OCI-LY3 (cell line): Measurements from ENCODE around the gene UCN3.
"Not testable (repeated sequence)": the region's sequence is repeated elsewhere in the genome, so short reads cannot be mapped to it uniquely, and the experiment has no call there.

Source experiments
- H2AFZ ChIP-seq: fragments of 200-600, 300-600 bp; shearing (Covaris generic); 2 replicates; pipeline ENCODE4 v1.6.0; 2014; ENCODE audit warnings: antibody characterized with exemption, low read depth, low read length
- H3K27ac ChIP-seq: fragments of 200-600, 300-600 bp; sonication (generic); 2 replicates; pipeline ENCODE4 v1.5.1; 2014; ENCODE audit warnings: mild to moderate bottlenecking, low read length, moderate library complexity, mixed read lengths
- H3K27me3 ChIP-seq: fragments of 200-600, 300-600 bp; sonication (generic); 2 replicates; pipeline ENCODE4 v1.6.1; 2014; ENCODE audit warnings: low read depth, low read length, mixed read lengths
- H3K36me3 ChIP-seq: fragments of 200-600, 300-600 bp; sonication (generic); replicated peaks from 2 replicates; pipeline ENCODE3; 2014; ENCODE audit warnings: low read depth, low read length, mixed read lengths
- H3K4me1 ChIP-seq: fragments of 300-600, 200-600 bp; sonication (generic); 2 replicates; pipeline ENCODE4 v1.6.1; 2014; ENCODE audit warnings: low read length, mixed read lengths
- H3K4me2 ChIP-seq: fragments of 200-600, 300-600 bp; sonication (generic); 2 replicates; pipeline ENCODE4 v1.6.1; 2014; ENCODE audit warnings: low read length, mixed read lengths
- H3K4me3 ChIP-seq: fragments of 300-600, 200-600 bp; sonication (generic); 2 replicates; pipeline ENCODE4 v1.5.1; 2014; ENCODE audit warnings: antibody characterized with exemption, mild to moderate bottlenecking, low read length, moderate library complexity
- H3K79me2 ChIP-seq: fragments of 300-600, 200-600 bp; shearing (Covaris generic); 2 replicates; pipeline ENCODE4 v1.6.1; 2014; ENCODE audit warnings: mild to moderate bottlenecking, low read length, mixed read lengths
- H3K9ac ChIP-seq: fragments of 300-600, 200-600 bp; shearing (Covaris generic); 2 replicates; pipeline ENCODE4 v1.6.0; 2014; ENCODE audit warnings: mild to moderate bottlenecking, low read length, moderate library complexity
- H3K9me3 ChIP-seq: fragments of 200-600, 300-600 bp; shearing (Covaris generic); 2 replicates; pipeline ENCODE4 v1.6.1; 2014; ENCODE audit warnings: low read length, mixed read lengths; ENCODE audit not compliant: insufficient read depth
- H4K20me1 ChIP-seq: fragments of 200-600, 300-600 bp; sonication (generic); 2 replicates; pipeline ENCODE4 v1.6.1; 2016; ENCODE audit warnings: low read length, mixed read lengths; ENCODE audit not compliant: insufficient read depth
- CTCF ChIP-seq: fragments of 200-600, 300-600 bp; sonication (generic); IDR thresholded peaks from 2 replicates; pipeline ENCODE4 v1.5.1; 2014; ENCODE audit warnings: antibody characterized with exemption, low read length, low read depth
- EZH2phosphoT487 ChIP-seq: fragments of 200-600 bp; shearing (Covaris generic); IDR thresholded peaks from 2 replicates; pipeline ENCODE4 v1.6.1; 2018; ENCODE audit warnings: antibody characterized with exemption, mixed run types, low read depth

Gene UCN3

GRCh38 chr10:5406918-5407317 lies 42.2 kb downstream of the UCN3 start:
- no peaks in the 10 kb centered on the region for H3K79me2 ChIP-seq
- no peak overlapping the region for H3K4me3 ChIP-seq
- H3K9me3 ChIP-seq, result no peaks in the 10 kb centered on the region
- no peaks in the 10 kb centered on the region for H3K27me3 ChIP-seq
- H3K36me3 ChIP-seq, result no peaks in the 10 kb centered on the region
- H3K4me2 ChIP-seq, result no peak overlapping the region
- H3K27ac ChIP-seq, result no peak overlapping the region
- H2AFZ ChIP-seq, result no peak overlapping the region
- no peaks in the 10 kb centered on the region for H4K20me1 ChIP-seq
- TF ChIP-seq EZH2phosphoT487, result no peak
- no peak for TF ChIP-seq CTCF
- no peak overlapping the region for H3K9ac ChIP-seq
- H3K4me1 ChIP-seq, result 0 out of 2 replicates have a peak, but pooled peaks cover 2% of the 10 kb centered on the region

GRCh38 chr10:5410787-5411186 lies 46.0 kb downstream of the UCN3 start:
- not testable (repeated sequence) for H3K9me3 ChIP-seq, H3K27me3 ChIP-seq, H2AFZ ChIP-seq, H3K27ac ChIP-seq, H3K4me2 ChIP-seq, H3K9ac ChIP-seq, H3K36me3 ChIP-seq, H3K4me3 ChIP-seq, H3K4me1 ChIP-seq, H4K20me1 ChIP-seq
- peaks cover 31% of the 10 kb centered on the region for H3K79me2 ChIP-seq

GRCh38 chr10:5411941-5412276 lies 47.1 kb downstream of the UCN3 start:
- TF ChIP-seq CTCF, result no peak
- no peak for TF ChIP-seq EZH2phosphoT487
- no peaks in the 10 kb centered on the region for H3K36me3 ChIP-seq
- H3K9me3 ChIP-seq, result no peaks in the 10 kb centered on the region
- H3K4me2 ChIP-seq, result peak overlapping the region; percentile 94
- peaks cover 7% of the 10 kb centered on the region; the same call in 1 of the 2 replicates for H3K4me1 ChIP-seq
- H4K20me1 ChIP-seq, result no peaks in the 10 kb centered on the region
- H3K9ac ChIP-seq, result peak overlapping the region; percentile 67
- no peaks in the 10 kb centered on the region for H3K27me3 ChIP-seq
- H3K4me3 ChIP-seq, result peak overlapping the region; percentile 94
- no peak overlapping the region for H3K27ac ChIP-seq
- peaks cover 42% of the 10 kb centered on the region for H3K79me2 ChIP-seq
- peak overlapping the region; percentile 100 for H2AFZ ChIP-seq

- Histone ChIP-seq H3K79me2 (peaks cover 47% of the 10 kb centered on the region), H4K20me1 (no peaks in the 10 kb centered on the region), H2AFZ (peak within 1 kb of the TSS; percentile 100), H3K4me3 (peak within 1 kb of the TSS; percentile 94), H3K4me1 (peaks cover 7% of the 10 kb centered on the region; the same call in 1 of the 2 replicates), H3K9ac (peak within 1 kb of the TSS; percentile 74), H3K36me3 (no peaks in the 10 kb centered on the region), H3K9me3 (0 out of 2 replicates have a peak, but pooled peaks cover 2% of the 10 kb centered on the region), H3K27ac (no peak within 1 kb of the TSS; the same call in 1 of the 2 replicates), H3K27me3 (no peaks in the 10 kb centered on the region), H3K4me2 (peak within 1 kb of the TSS; percentile 94)
- TF ChIP-seq CTCF (no peak), EZH2phosphoT487 (no peak)
These were observed 47.6 kb downstream of the UCN3 start, which contains the start of gene NET1 for GRCh38 chr10:5412277-5412941. Gene NET1, plus strand, starts transcription at chr10:5412557. Its CDS starts 136 bp downstream, at chr10:5412693.
